Transverse colon (tissue), 4 donors: ENCODE data around the gene ITGA8.

ENCODE experiments used
- CTCF ChIP-seq, 5 experiments: fragments of 200-600 bp in 3 of 5; fragments of 450-650 bp in 2 of 5; sonication (generic) in 3 of 5; IDR thresholded peaks; 1 replicate in 2 of 5; 2 replicates in 3 of 5; pipeline ENCODE4 v1.5.1; 2016 to 2017; ENCODE audit warnings: antibody characterized with exemption in 5 of 5, inconsistent platforms in 3 of 5, mild to moderate bottlenecking in 2 of 5, moderate library complexity in 1 of 5
- EP300 ChIP-seq: sonication (generic); formaldehyde crosslinking; IDR thresholded peaks from one replicate; pipeline ENCODE4 v1.6.1; 2017; ENCODE audit warnings: antibody characterized with exemption, low read depth
- POLR2A ChIP-seq: fragments of 450-650 bp; IDR thresholded peaks from one replicate; pipeline ENCODE4 v1.6.1; 2016; ENCODE audit warnings: antibody characterized with exemption, mild to moderate bottlenecking, moderate library complexity
- POLR2AphosphoS5 ChIP-seq, 3 donors: sonication (generic); formaldehyde crosslinking; IDR thresholded peaks; one replicate each; pipeline ENCODE4 v1.6.1; 2016; ENCODE audit warnings: antibody characterized with exemption in 3 of 3

GRCh38 chr10:15684768-15685167 is 35.0 kb downstream of the ITGA8 start:
- no peak for TF ChIP-seq CTCF (IDR thresholded peaks at IDR 0.05)
- TF ChIP-seq POLR2A, result no peak
- no peak for TF ChIP-seq POLR2AphosphoS5 (IDR thresholded peaks at IDR 0.05)
- no peak for TF ChIP-seq EP300
